LoVo (cell line): ENCODE results near the gene AHSG.
A peak's percentile ranks its signal among the peaks of the same experiment; 100 is the strongest.

Experiments used
- DNase-seq: peaks from one replicate; pipeline ENCODE4 v3.0.0-alpha.2; 2016; ENCODE audit warnings: low spot score

AHSG gene

DNA sequence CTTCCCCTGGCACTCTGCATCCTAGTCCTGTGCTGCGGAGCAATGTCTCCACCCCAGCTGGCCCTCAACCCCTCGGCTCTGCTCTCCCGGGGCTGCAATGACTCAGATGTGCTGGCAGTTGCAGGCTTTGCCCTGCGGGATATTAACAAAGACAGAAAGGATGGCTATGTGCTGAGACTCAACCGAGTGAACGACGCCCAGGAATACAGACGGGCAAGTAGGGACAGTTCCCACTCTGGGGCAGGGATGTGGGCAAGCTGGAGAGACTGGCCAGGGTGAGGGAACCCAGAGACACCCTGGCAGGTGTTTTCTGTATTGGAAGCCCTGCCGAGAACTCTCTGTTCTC, 27.6 kb downstream of the AHSG start:
- DNase-seq, result peak; percentile 9

DNA sequence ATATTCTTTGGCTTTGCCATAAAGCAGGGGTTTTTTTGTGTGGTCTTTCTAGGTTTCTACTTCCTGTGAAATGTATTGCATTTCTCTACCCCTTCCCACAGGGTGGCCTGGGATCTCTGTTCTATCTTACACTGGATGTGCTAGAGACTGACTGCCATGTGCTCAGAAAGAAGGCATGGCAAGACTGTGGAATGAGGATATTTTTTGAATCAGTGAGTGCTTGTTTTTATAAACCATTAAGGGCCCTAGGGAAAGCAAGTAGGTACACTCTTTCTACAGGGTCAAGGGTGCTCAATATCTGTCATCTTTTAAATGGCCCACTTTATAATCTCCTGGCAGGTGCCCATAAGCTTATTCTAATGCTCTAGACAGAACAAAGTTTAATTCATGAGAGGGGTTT, 28.1 kb downstream of the AHSG start:
- no peak for DNase-seq

DNA sequence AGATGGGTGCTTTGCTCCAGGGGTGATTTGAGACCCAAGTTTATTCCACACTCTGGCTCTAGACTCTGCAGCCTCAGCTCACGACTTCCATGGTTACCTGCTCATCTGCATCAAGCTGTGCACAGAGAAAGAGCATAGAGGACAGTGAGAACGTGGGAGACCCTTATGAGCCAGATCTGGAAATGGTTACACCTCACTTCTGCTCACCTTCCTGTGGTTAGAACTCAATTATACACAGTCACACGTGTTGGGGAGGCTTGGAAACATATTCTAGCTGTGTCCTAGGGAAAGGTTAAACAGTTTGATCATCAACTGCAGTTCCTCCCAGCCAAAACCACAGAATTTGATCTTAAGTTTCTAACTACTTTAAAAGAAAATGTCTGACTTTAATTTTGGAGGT, 29.2 kb downstream of the AHSG start:
- DNase-seq, result no peak

DNA sequence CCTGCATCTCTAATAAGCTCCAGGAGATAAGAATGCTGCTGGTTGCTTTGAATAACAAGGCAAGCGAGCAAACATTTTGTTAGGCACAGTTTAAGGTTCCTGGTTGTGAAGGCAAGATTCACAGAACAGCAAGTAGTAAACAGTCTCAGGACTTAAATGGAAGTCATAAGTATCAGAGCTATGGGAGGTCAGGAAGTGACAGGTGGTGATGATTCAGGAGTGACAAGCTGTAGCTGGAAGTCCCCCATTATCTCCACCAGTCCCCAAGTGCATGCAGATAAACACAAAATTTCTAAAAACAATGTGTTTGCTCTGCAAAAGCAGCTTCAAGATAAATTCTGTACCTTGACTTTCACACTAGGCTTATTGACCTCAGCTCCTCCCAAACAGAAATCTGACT, 30.6 kb downstream of the AHSG start:
- no peak for DNase-seq

DNA sequence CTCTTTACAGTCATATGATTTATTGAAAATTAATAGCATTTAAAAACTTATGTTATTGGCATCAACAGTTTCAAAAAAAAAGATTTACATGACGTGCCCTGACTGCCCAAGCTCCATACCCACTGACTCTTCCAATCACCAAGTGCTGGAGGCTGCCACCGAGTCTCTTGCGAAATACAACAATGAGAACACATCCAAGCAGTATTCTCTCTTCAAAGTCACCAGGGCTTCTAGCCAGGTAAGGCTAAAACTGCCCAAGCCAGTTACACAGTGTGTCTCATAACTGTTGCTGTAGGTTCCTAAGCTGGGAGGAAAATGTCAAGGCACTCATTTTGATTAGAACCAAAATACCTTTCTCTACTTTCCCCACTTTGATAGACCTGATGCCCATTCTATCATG, 31.8 kb downstream of the AHSG start:
- DNase-seq, result no peak

DNA sequence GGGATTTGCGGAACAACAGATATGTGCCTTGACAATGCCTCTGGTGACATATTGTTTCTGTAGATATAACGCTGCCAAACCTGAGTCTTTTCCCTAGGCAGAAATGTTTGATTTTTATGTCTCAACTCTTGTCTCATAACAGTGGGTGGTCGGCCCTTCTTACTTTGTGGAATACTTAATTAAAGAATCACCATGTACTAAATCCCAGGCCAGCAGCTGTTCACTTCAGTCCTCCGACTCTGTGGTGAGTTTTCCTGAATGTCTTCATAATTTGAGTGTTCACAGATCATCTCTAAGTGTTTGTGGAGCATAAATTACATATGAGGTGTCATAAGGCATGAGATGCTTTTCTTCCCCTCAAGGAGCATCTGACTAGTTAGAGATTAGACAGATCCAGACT, 33.2 kb downstream of the AHSG start:
- DNase-seq, result no peak

DNA sequence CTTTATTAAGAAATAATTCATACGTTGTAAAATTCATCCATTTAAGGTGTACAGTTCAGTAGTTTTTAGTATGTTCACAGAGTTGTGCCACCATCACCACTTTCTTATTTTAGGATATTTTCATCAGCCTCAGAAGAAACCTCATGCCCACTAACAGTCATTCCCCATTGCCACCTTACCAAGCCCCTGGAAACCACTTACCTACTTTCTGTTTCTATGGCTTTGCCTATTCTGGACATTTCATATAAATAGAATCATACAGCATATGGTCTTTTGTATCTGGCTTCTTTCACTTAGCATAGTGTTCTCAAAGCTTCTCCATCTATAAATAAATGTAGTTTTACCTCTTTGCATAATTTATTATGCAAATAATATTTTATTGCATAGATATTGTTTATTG, 34.0 kb downstream of the AHSG start:
- DNase-seq, result no peak

DNA sequence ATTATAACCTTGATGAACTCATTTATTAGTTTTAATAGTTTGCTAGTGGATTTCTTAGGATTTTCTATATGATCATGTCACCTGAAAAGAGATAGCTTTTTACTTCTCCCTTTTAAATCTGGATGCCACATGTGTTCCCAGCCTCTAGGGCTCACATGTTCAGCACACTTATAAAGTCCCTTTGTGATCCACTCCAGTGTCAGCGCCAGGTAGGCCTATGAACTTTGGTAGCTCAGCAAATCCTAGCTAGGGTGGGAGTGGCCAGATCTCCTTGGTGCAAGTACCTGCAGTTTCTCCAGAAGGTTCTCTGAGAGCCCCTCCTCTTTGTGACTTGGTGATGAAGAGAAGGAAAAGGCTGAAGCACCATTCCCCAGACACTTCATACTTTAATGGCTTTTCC, 36.0 kb downstream of the AHSG start:
- DNase-seq, result no peak

DNA sequence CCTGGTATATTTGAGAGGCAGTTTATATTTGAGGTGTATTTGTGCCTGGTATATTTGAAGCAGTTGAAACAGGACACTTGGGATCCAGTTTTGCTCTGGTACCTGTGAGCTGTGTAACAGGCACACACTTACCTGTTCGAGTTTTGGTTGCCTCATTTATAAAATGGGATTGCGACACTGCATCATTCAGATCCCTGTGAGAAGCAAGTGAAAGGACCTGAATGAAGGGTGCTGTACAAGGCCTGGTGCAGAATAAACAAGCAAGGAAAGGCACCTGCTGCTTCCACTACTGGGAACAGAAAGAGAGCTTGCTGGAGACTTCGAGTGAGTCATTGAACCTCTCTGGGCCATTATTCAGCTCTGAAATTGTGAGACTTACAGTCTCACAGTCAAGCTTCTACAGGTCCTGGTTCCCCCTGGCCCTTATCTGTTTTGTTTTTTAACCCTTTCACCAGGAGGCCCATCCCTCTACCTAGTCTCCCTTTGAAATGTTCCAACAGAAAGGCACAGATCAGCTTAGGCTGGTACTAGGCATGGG, 38.9 kb downstream of the AHSG start:
- no peak for DNase-seq

DNA sequence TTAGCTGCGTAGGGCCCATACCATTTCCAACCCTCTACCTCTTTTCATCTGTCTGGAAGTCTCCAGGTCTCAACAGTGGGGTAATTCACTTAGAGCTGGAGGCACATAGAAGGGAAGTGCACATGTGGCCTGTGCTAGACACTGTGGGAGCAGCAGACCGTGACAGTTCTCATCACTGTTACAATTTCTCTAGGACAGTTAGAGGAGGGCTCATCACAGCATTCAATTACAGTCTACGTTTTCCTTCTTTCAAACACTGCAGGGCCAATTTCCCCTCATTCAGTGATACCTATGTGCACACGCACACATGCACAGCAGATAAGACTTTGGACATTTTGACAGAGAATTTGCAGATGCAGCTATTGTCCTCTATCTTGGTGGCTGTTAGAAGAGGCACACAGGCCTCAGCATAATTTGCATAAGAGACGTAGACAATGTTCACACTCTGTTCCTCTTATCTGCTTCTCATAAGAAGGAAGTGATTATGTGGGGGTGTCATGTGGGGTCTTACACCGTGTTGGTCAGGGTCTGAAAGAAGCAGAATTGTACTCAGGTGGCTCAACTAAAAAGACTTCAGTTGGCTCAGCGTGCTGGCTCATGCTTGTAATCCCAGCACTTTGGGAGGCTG, 40.3 kb downstream of the AHSG start:
- DNase-seq, result no peak

DNA sequence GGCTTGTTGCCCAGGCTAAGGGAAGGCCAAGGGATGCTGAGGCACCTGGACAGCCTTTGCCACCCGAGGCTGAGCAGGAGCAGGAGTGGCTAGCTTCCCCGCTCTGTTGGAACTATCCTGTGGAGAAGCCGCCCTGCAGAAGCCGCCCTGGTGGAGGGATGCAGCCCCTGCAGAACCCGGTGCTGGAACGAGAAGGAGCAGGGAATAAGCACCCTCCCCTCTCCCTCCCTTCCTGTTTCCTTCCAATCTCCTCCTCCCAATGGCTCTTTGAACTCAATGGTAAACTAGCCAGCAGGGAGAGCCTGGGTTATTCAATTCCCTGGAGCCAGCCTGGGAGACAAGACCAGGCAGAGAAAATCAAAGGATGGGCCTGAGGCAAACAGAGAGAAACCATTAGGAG, 41.1 kb downstream of the AHSG start:
- DNase-seq, result no peak

DNA sequence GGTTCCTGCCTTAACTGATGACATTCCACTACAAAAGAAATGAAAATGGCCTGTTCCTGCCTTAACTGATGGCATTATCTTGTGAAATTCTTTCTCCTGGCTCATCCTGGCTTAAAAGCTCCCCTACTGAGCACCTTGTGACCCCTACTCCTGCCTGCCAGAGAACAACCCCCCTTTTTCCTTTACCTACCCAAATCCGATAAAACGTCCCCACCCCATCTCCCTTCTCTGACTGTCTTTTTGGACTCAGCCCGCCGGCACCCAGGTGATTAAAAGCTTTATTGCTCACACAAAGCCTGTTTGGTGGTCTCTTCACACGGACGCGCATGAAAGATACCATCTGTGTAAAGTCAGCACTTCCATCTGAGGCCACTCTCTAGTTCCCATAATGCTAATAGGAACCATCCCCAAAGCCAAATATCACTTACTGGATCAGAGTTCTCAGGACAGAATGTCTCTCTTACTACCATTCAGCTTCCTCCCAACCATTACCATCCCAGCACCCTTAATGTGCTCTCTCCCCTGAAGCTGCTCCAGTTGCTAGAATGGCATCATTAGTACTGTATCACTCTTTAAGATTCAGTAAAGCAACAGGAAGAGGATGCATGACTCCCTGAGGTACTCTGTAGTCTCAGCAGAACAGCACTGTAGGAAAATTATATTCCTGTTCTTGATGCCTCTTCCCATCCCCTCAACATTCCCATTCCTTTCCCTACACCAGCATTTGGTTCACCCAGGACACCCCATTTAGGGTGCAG, 50.7 kb downstream of the AHSG start:
- no peak for DNase-seq

DNA sequence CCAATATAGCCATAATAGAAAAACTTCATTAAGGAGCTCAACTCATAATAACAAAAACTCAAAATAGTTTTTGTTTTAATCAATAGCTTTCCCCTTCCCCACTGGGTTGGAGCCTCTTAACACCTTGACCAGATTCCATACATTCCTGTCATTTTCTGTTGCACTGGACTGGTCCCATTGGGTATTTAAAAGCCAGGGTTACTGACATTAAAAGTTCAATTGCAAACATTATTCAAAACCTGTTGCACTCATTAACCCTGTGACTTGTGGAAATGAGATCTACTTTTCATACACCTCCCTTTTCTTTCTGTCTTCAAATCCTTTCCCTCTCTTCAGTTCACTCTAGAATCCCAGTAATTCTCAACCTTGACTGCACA, 51.2 kb downstream of the AHSG start:
- DNase-seq, result no peak

DNA sequence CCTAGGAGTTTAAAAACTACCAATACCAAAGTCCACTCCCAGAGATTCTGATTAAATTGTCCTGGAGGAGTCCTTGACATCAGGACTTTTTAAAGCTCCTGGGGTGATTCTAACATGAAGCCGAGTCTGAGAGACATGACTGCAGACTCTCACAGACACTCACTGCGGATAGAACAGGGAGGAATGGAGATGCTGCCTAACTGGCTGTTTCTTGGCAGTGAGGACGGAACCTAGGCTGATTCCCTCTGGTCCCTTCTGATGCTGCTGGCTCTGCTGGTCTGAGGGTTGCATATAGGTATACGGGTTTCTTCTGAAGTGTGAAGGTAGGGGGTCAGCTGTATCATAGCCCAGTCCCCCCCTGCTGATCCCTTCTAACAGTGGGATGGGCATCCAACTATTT, 51.6 kb downstream of the AHSG start:
- DNase-seq, result no peak

DNA sequence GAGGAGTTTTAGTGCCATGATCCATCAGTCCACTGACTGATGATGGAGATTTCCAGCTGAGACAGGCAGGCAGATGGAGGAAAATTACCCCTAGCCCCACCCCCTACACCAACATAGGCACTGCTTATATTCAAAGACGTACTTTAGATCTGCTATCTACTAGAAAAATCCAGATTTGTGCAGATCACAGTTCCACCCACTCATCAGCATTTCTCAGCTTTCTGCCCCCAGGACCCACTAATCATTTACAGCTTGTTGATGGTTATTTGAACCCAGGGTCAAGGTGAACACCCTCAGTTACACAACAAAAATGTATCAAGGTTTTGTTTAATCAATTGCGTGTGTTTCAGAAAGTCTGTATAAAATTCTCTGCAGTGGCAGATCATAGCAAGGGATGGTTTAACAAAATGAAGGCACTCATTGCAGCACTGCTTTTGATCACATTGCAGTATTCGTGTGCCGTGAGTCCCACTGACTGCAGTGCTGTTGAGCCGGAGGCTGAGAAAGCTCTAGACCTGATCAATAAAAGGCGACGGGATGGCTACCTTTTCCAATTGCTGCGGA, 52.8 kb downstream of the AHSG start, which contains the start of gene HRG:
HRG (plus strand) TSS at position 390 of the 564 bp plus-strand sequence; CDS start at position 408, 18 bp downstream.
- DNase-seq, result no peak

DNA sequence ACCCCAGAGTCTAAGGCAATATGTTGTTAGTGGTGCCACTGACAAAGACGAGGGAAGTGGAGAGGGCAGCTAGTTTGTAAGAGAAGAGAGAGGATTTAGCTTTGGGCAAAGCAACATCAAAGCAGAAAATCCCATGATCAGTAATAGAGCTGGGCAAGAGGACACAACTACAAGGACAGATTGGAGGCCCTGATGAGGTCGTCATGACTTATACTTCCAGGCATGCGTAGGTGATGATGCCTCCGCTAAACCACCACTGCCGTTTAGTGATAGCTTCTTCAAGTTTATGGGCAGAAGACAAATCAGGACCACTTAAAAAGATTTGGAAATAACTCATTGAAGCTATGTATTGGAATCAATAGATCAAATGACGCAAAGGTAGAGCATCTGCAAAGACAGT, 55.6 kb downstream of the AHSG start:
- no peak for DNase-seq

DNA sequence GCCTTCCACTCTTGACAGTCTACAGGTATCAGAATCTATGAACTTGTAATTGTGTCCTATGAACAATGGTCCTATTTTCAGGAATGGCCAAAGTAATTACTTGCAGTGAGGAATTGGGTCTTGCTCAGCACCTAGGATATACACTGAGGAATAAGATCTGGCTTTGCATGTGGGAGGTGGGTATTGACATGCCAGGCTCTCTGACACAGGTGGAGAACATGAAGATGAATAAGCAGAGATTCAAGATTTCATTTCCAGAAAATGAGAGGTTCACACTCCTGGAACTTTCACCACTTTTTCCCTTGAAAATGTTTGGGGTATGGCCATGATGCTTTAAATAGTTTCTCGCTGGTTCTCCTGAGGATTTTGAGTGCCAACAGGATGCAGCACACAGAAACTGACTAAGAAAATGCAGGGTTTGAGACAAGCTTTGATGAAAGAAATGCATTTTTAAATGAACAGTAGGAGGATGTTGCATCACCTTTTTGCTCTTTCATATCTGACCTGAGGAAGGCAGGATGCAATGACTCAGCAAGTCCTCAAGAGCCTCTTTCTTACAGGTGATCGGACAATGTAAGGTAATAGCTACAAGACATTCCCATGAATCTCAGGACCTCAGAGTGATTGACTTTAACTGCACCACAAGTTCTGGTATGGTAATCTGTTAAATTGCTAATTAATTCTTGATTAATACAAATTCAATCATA, 56.7 kb downstream of the AHSG start:
- peak; percentile 18 for DNase-seq

DNA sequence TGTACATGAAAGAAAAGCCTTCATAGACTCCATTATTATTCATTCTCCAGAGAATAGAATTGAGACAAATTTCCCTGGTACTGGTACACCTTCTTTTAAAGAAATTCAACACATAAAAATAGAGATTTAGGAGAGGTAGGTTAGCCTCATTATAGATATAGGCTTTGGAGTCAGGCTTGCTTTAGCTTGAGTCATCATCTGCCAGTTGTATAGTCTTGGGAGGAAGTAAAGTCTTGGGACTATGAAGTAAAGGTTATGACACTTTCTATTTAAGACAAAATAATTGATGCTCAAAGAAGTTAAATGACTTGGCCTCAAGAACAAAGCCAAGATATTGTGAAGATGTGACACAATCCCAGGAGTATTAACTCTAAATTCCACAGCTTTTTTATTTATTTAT, 57.3 kb downstream of the AHSG start:
- no peak for DNase-seq
